Suprapubic skin (tissue), 4 donors: ENCODE measurements around the gene TSLP.

ENCODE experiments used
- CTCF ChIP-seq, 2 donors: fragments of 200-600 bp in 1 of 2; fragments of 450-650 bp in 1 of 2; sonication (generic) in 1 of 2; IDR thresholded peaks; one replicate each; pipeline ENCODE4 v1.5.1; 2016 to 2019; ENCODE audit warnings: antibody characterized with exemption in 2 of 2, mild to moderate bottlenecking in 1 of 2, moderate library complexity in 1 of 2
- POLR2A ChIP-seq, 2 donors: fragments of 450-650 bp; IDR thresholded peaks; one replicate each; pipeline ENCODE4 v1.6.1; 2017; ENCODE audit warnings: antibody characterized with exemption in 2 of 2, mild to moderate bottlenecking in 2 of 2, moderate library complexity in 2 of 2
- POLR2AphosphoS5 ChIP-seq, 3 donors: sonication (generic); formaldehyde crosslinking; IDR thresholded peaks; one replicate each; pipeline ENCODE4 v1.6.1; 2017; ENCODE audit warnings: antibody characterized with exemption in 3 of 3

DNA sequence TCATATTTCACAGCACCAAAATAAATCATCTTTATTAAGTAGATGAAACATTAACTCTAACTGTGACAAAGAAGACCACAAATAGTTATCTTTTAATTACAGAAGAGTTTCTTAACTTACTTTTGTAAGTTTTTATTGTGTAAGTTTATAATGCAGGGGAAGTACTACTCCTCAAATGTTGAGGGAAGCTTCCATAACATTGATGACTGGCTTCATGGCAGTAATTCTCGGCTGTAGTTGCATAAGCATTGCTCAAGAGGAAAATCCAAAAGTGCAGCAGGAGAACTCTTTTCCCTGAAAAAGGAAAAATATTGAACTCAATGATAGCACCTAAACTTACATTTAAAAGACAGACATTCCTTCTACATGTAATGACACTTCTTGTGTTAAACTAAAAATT lies 4.6 kb downstream of the TSLP start:
- no peak for TF ChIP-seq CTCF (IDR thresholded peaks at IDR 0.05)
- TF ChIP-seq POLR2AphosphoS5 (IDR thresholded peaks at IDR 0.05): no peak
- TF ChIP-seq POLR2A (IDR thresholded peaks at IDR 0.05): no peak
